Central memory CD4-positive, alpha-beta T cell (primary cell): ENCODE data around the gene SYNPO2.
"Not testable (repeated sequence)": the region's sequence is repeated elsewhere in the genome, so short reads cannot be mapped to it uniquely, and the experiment has no call there.

Experiments
- DNase-seq: peaks from one replicate; pipeline ENCODE4 v3.0.0; 2022

SYNPO2 gene

GRCh38 chr4:118975449-118976192 is 87.0 kb downstream of the SYNPO2 start:
- no peak for DNase-seq

- DNase-seq = not testable (repeated sequence)
These were observed 87.5 kb downstream of the SYNPO2 start for GRCh38 chr4:118976193-118976560.

- DNase-seq = not testable (repeated sequence)
These were observed 88.4 kb downstream of the SYNPO2 start for GRCh38 chr4:118977100-118977499.

GRCh38 chr4:118979712-118980111 is 91.1 kb downstream of the SYNPO2 start:
- no peak for DNase-seq

DNA sequence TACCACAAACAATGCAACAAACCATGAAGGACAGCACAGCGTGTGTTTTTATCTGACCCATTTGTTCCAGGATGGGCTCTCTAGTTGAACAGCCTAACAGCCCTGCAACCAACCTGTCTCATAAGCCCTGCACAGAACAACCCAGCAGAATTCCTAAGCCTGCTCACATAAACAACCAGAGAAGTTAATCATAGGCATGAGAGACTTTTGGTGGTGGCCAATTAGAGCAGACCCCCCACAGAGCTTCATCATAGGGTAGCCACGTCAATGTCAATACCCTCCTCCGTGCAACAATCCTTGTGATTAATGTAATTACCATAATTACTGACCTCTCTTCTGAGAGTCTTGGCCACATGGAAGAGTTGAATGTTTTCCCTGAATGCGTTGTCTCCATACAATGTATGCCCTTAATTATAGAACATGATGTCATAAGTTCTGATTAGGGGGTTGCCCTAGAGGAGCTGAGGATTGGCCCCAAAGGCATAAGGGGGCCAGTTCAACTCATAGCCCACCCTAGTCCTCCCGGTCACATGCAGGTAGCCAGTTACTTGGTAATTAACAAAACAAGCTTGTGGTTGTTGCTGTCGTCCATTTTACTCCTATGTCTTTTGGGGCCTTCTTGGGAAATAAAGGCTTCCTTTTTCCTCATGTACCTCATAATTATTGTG is 92.7 kb downstream of the SYNPO2 start:
- DNase-seq = no peak

DNA sequence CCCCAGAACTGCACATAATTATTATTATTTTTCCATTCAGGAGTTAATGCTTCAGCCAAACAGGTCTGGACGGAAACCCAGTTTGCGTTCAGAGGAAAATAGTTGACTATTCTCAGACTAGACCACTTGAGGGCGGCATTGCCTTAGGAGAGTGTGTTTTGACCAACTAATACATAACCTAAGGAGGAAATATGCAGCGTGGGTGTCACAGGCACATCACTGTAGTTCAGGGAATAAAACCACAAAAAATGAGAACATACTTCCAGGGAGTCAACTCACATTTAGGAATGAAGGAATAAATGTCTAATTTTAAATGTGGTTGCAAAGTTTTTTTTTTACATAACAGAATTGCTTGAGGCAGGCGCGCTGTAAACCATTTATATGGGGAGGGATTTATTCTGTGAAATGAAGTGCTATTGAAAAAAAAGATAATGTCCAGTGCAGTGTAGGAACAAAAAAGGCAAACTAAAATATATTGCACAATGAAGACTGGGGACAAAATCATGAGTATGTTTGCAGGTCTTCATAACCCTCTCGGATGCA is 93.3 kb downstream of the SYNPO2 start:
- DNase-seq = peak; percentile 40

DNA sequence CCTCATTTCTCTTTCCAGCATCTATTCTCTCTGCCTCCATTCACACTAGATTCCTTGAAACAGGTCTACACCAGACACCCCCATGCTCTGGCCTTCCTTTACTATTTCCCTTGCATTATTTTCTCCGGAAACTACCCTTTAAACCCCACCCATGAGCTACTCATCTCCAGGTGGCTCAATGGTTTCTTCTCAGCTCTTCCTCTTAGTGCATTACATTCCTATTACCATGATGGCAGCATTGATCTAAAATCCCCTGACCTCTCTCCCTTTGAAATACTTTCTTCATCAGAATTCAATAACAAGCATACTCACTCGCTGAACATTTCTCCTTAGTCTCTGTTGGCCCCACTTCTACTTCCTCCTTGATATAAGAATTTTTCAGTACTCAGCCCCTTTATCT is 94.6 kb downstream of the SYNPO2 start:
- no peak for DNase-seq

GRCh38 chr4:118983831-118984230 is 95.2 kb downstream of the SYNPO2 start:
- no peak for DNase-seq

- DNase-seq = no peak
These were observed 96.7 kb downstream of the SYNPO2 start for GRCh38 chr4:118985170-118986000.

DNA sequence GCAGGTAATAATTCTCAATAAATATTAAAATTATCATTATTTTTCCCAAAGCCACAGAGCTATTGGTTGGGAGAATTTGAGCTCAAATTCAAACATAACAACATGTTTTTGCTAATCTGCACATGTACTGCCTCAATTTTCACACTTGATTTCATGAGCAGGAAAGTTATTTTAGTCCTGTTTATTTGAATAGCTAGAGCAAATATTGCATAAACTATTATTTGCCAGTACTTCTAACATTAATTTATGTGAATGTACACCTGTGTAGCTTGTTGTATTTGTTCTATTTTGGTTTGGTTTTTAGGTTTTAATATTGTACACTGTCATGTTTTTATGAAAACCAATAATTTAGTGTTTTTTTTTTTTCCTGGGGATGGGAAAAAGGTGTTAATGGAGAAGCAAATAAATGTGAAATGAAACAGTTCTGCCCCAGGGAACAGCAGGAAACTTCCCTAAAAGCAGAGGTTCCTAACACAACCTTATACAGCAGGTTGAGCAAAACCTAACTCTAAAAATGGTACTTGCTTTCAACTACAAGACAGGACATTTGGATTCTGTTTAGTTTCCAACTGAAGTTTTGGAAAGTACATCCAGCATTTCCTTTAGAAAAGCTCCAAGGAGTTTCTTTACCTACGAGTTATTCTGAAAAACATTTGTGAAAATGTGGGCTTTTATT is 99.4 kb downstream of the SYNPO2 start:
- no peak for DNase-seq

DNA sequence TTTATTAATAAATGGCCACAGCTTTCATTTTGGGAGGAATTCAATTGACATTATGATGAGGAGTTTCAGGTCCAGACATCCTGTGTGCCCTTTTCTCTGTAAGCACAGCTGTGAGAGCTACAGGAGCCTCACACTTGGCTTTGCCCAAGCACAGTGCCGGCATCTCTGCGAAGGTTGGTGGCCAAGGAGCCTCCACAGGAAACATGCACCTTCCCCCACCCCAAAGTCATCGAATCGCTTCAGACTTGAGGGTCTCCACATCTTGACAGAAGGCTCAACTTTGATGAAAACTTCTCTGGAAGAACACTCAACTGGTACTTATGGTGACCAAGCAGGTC is 100.0 kb downstream of the SYNPO2 start:
- DNase-seq = no peak

DNA sequence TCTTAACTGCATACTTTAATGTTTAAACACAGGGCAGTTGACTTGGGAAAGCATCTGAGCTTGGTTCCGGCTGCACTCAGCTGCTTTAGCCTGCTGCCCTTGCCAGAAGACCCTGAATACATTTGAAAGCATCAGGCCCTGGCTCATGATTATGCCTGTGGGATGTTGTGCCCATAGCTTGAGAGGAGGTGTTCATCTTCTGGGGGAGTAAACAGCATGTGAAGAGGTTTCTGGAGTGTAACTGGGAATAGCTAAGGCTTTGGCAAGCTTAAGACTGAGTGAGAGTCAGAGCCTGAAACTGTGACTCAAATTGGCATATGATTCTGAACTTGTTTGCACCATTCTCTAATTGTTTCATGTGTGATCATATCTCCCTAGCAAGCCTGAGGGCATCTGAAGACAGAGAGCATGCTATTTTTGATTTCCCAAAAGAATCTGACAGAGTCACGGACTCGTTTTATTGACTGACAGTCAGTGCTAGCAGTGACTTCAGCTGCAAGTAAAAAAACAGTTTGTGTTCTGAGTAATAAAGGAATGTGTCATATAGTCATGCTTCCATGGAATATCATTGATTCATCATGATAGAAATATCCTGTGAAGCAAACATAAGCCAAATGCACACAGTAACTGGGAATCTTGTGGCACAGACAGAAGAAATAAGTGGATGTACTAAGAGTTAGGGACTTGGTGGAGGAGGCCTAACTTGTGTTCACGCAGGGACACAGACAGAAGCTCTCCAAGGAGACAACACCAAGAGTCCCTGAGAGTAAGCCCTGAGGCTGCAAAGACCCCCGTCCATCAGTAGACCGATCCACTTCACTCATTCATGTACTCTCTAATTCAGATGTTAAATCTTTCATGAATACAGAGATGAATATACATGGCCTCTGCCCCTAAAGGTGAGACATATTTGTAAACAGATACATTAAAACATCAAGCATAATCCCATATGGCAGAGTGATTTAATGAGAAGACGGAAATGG is 100.7 kb downstream of the SYNPO2 start:
- DNase-seq = no peak

GRCh38 chr4:118991686-118992085 is 103.0 kb downstream of the SYNPO2 start:
- no peak for DNase-seq

- DNase-seq = no peak
These were observed 103.5 kb downstream of the SYNPO2 start for GRCh38 chr4:118992149-118992548.

DNA sequence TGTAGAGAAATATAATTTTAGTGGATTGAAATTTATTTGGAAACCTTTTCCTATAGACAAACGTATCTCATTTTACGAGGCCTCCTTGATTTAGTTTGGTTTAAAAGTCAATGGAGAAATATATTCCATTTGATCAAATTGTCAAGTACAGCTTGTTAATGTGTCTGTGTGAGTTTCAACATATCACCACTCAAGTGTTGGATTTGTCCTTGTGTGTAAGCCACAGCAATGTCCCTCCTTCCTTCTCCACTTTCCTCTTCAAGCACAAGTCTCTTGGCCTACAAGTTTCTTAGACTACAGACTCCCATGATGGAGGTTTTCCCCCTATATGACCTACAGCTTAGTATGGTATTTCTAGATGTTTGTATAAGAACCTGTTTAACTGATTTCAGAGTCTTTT is 104.7 kb downstream of the SYNPO2 start:
- DNase-seq = no peak

GRCh38 chr4:118994030-118994429 is 105.4 kb downstream of the SYNPO2 start:
- no peak for DNase-seq

GRCh38 chr4:118995693-118996391 is 107.2 kb downstream of the SYNPO2 start:
- DNase-seq = no peak

DNA sequence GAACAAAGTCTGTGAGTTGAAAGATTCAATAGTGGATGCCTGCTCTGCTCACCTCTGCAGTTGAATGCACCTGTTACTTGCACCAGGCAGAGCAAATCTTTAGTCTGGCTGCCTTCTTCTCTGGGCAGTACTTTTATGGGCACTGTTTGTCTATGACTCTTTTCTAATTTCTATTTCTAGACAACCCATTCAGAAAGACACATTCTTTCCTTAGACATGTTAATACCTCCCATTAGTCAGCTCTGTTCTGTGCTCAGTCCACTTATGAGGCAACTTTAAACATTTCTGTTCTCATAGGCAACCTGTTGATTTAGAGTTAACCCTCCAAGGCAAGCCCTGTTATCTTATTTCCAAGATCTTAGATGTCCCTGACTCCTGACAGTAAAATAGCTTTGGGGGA is 108.9 kb downstream of the SYNPO2 start:
- no peak for DNase-seq

GRCh38 chr4:118999919-119000318 is 111.3 kb downstream of the SYNPO2 start:
- no peak for DNase-seq

- no peak for DNase-seq
These were observed 111.7 kb downstream of the SYNPO2 start for GRCh38 chr4:119000400-119000799.

DNA sequence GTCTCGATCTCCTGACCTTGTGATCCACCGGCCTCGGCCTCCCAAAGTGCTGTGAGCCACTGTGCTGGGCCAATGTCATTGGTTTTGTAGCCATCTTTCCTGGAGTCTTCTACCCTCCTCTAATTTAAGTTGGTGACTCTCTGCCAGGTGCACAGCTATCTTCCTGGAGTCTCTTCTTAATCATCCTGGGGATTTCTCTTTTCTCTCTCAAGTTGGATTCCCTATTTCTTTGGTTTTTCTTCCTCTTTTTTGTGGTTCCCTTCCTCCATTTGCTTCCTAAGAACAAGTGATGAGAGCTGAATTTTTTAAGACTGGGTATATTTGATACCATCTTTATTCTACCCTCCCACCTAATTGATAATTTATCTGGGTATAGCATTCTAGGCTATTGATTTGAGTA is 113.8 kb downstream of the SYNPO2 start:
- DNase-seq = no peak
